ENCODE data around the gene RAVER2.

DNA sequence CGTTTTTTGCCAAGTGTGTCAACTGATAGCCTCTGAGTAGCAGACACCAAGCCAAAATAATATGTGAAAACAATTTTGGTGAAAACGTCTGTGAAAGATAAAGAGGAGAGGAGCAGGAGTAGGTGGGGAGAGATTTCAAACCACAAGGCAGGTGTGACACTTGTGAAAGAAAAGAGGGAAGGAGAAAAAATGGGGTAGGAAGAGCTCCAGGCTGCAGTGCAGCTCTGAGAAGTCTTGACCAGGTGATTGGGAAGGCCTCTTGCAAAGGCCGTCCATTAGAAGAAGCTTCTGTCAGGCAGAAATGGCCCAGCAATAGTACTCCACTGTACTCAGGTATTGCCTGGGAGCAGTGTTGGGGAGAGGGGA is 10.6 kb upstream of the RAVER2 start:
- TF ChIP-seq POLR2A (IDR thresholded peaks at IDR 0.05): no peak
- TF ChIP-seq, protein P1, sequence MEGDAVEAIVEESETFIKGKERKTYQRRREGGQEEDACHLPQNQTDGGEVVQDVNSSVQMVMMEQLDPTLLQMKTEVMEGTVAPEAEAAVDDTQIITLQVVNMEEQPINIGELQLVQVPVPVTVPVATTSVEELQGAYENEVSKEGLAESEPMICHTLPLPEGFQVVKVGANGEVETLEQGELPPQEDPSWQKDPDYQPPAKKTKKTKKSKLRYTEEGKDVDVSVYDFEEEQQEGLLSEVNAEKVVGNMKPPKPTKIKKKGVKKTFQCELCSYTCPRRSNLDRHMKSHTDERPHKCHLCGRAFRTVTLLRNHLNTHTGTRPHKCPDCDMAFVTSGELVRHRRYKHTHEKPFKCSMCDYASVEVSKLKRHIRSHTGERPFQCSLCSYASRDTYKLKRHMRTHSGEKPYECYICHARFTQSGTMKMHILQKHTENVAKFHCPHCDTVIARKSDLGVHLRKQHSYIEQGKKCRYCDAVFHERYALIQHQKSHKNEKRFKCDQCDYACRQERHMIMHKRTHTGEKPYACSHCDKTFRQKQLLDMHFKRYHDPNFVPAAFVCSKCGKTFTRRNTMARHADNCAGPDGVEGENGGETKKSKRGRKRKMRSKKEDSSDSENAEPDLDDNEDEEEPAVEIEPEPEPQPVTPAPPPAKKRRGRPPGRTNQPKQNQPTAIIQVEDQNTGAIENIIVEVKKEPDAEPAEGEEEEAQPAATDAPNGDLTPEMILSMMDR (IDR thresholded peaks at IDR 0.05): no peak

Measured in testis (tissue), 2 donors.